GM21723 (cell line): ENCODE measurements around the gene PTX4.

Experiments
- ATAC-seq: cut with Tn5 transposase; IDR thresholded peaks from one replicate; pipeline ENCODE4 v1.9.1; 2021; ENCODE audit warnings: mild to moderate bottlenecking, moderate library complexity; ENCODE audit not compliant: unreplicated experiment

Gene PTX4

DNA sequence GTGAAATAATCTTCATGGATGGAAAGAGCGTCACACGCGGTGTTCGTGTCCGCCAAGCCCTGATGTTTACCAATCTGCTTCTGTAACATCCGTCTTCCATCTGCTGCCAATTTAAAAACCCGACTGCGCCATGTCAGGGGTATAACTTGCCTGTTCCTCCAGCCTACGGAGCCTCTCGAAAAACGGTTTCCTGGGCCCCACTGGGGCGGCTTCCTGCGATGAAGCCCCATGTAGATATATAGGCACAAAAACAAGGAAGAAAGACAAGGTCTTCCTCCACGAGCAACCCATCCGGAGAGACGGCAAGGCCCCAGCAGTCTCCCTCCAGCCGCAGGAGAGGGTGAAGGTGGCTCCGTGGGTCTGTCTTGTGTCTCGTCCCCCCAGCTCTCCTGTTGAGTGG lies at the start of gene PTX4:
TSS of gene PTX4 (minus strand) at position 326 of the 400 bp plus-strand sequence. CDS start at position 291, 35 bp downstream.
- no peak for ATAC-seq

GRCh38 chr16:1537763-1538289 lies 49.1 kb upstream of the PTX4 start:
- ATAC-seq: no peak

DNA sequence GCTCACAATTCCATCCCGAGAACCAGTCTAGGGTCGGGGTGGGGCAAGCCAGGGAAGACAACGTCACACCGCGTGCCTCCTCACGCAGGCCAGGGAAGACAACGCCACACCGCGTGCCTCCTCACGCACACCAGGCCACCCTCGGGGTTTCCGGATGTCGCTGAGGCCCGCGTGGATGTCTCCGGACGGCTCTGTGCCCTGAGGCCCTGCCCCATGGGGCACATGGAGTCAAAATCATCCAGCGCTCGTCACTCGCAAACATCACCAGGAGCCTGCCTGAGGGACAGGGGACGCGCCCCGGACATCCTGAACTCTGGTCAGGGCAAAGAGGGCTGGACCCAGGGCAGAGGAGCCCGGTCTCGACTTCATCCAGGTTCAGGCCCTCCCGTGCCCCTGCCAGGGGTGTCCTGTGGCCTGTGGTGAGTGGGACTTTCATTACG lies 48.4 kb upstream of the PTX4 start:
- no peak for ATAC-seq

DNA sequence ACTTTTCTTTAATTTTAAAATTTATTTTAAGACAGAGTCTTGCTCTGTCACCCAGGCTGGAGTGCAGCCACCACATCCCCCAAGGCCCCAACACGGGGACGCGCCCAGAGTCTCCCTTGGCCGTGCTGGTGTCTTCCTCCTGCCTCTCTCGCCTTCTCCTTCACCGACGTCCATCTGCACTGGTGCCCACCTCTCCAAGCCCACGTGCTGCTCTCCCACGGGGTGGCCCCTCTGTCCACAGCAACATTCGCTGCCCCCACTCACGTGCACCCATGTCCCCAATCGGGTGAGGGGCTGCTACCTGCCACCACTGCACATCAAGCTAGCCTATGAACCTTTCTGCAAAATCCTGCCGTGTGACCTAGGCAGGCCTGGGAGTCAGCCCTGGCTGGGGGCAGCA lies 47.9 kb upstream of the PTX4 start:
- no peak for ATAC-seq

DNA sequence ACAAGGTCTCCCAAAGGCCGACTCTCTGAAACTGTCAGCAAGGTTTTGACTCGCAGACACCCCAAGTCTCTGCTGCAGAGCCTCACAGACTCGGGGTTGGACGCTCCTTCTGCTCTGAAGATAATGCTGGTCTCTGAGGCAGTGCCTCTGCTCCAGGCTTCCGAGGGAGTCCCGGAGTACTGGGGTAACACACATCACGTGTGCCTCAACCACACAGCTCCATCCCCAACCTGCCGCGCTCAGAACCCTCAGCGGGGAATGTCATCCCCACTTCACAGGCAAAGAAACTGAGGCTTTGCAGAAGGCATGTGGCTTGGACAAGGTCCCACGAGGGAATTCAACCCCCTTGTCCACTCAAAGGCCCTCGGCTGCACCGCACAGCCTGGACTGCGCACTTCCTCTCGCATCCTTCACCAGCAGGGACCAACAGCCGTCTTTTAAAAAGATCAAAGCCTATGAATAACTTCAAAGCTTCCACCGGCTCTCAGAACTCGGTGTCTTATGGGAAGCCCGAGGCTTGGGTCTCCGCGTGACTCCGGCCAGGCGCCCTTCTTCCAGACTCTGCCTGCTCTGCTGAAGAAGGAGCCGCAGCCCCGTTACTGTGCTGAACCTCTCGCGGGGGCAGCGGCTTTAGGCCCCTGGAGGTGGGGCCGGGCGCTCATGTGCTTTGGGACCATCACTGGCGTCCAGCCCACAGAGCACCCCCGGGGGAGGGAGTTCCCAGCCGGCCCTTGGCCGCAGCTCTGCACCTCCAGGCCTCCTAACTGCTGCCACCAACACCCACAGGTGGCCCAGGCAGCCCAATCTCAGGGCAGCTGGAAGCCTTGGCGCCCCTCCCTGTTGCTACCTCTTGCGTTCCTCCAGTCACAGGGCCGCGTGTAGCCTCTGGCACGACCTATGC lies 46.9 kb upstream of the PTX4 start:
- no peak for ATAC-seq

DNA sequence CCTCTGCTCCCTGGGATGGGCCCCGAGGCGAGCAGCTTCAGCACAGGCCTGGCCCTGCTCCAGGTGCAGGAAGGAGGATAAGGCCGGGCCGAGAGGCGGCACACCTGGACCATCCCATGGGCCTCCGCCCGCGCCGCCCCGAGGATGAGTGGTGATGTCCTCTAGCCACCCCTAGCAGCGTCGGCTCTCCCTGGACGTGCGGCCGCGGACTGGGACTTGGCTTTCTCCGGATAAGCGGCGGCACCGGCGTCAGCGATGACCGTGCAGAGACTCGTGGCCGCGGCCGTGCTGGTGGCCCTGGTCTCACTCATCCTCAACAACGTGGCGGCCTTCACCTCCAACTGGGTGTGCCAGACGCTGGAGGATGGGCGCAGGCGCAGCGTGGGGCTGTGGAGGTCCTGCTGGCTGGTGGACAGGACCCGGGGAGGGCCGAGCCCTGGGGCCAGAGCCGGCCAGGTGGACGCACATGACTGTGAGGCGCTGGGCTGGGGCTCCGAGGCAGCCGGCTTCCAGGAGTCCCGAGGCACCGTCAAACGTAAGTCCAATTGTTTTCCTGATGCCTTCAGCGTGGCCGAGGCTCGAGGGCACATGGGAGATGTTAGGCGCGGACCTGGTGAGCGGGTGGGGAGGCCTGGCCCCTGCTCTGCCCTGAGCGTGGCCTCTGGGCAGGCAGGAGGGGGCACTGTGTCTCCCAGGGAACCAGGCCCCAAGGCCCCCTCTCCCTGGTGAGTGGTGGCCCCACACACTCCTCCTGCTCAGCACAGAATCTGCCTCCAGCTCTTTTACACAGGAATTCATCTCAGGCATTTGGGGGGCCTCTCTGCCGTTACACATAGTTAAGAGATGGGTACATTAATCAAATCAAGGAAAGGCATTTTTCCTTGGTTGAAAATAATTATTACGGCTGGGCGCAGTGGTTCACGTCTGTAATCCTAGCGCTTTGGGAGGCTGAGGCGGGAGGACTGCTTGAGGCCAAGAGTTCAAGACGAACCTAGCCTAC lies 45.6 kb upstream of the PTX4 start:
- no peak for ATAC-seq

DNA sequence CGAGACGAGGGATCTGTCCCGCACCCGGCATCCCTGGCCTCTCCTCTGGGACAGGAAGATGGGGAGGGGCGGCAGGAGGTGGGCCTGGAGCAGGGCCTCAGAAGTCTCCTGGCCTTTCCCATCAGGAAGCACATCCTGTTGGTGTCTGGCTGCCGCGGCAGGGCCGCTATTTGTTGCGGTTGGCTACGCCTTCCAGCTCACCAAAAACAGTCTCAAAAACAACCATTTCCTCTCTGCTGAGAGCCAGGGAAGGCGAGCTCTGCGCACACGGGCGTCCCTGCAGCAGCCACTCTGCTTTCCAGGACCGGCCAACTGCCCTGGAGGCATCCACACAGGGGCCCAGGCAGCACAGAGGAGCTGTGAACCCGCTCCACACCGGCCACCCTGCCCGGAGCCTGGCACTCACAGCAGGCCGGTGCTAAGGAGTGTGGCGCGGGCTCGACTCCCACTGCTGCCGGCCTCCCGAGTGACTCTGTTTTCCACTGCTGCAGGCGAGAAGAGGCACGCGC lies 44.8 kb upstream of the PTX4 start, which contains the start of gene TMEM204:
TSS of gene TMEM204 (plus strand) at position 224 of the 509 bp plus-strand sequence. CDS start 610 bp downstream, outside the sequence.
- no peak for ATAC-seq

- no peak for ATAC-seq
Measured at GRCh38 chr16:1532771-1533170, 44.0 kb upstream of the PTX4 start.

DNA sequence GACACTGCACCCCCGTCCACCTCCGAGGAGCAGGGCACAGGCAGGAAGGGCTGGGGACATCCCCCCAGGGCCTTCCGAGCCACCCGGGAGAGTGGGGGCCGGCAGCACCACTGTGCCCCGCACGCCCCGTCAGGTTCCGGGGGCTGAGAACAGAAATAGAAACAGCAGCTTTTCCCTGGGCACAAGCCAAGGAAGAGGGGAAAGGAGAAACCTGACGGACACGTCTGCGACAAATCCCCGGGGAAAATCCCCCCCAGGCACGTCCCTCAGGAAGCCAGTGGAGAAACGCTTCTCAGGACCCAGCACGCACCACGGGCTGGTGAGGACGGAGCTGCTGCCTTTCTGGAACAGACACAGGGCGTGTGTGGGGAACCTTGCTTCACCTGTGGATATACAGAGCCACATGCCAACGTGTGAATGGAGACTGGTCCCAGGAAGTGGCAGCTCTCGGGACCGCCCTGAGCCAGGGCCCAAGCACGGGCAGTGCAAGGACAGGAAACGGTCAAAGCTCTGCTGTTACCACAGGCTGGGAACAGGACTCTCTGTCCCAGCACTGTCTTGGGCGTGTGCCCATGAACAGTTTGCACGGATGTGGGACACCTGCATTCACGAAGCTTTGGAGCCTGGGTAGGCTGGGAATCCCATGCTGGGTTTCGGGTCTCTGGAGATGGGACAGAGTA lies 43.5 kb upstream of the PTX4 start:
- ATAC-seq: no peak

- ATAC-seq: no peak
Measured at GRCh38 chr16:1531638-1531910, 42.8 kb upstream of the PTX4 start.

DNA sequence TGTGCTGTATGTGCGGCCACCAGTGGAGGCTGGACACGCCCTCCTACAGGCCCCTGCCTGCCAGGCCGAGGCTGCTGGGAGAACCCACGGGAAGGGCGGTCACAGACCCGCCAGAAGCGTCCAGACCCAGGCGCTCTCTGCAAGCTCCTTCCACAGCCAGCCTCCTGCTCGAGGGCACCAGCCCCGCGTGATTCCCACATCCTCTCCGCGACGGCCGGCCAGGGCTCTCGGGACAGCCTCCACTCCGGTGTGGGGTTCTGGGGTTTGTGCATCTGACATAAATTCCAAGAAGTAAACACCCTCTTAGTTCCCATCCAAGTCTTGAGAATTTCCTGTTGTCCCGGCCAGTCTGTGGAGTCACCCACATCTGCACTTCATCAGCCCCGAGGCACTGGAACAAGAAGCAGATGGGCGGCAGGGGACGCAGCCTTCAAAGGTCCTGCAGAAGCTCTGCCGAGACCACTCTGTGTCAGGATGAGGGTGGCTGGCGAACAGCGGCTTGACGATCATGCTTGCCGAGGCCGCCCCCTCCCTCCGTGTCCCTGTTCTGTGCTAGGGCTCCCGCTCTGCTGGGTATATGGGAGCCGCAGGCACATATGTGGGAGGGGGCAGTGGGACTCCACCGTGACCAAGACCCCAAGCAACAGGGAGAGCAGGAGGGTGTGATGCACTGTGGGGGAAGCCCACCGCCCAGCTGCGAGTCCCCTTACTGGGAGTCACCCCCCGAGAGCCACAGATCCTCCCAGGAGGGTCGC lies 42.3 kb upstream of the PTX4 start:
- no peak for ATAC-seq

DNA sequence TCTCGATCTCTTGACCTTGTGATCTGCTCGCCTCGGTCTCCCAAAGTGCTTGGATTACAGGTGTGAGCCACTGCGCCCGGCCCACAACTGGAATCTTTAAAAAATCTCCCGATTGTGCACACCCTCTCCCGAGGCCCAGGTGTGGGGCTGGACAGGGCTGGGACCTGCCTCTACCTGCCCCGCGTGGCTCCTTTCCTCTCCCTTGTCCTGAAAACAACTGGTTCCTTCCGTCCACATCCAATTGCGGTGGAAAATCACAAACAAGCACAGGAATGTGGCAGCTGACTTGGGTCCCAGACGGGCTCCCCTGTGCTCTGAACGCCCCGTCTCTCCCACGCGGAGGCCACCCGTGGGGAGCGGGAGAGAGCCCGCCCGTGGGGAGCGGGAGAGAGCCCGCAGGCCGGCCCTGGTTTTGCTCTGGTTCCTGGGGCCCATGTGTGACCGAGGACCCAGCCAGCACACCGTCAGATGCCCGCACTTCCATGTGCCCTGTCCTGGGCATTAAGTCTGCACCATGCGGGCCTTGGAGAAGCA lies 41.7 kb upstream of the PTX4 start:
- no peak for ATAC-seq

GRCh38 chr16:1528921-1529537 lies 40.3 kb upstream of the PTX4 start:
- no peak for ATAC-seq

GRCh38 chr16:1527836-1528811 lies 39.4 kb upstream of the PTX4 start:
- ATAC-seq: no peak

GRCh38 chr16:1526608-1527555 lies 38.1 kb upstream of the PTX4 start:
- ATAC-seq: no peak

- no peak for ATAC-seq
Measured at GRCh38 chr16:1525871-1526607, 37.3 kb upstream of the PTX4 start.
